H1 (cell line): ENCODE data around the gene ABHD8. TPM values are rescaled to one million over a fixed set of nuclear protein-coding genes. Genes with fewer than 3 reads are reported as not detected.

ENCODE experiments used
- CTCF ChIA-PET: fragments of 300-600 bp; sonication (Branson Sonifier 250); formaldehyde crosslinking; loops from one replicate; lab custom pipeline; 2021; ENCODE audit not compliant: partially characterized antibody; lab: Charles Lee
- POLR2A ChIA-PET: fragments of 300-600 bp; sonication (Branson Sonifier 250); formaldehyde crosslinking; loops from one replicate; lab custom pipeline; 2021; ENCODE audit warnings: inconsistent platforms; ENCODE audit not compliant: partially characterized antibody; lab: Charles Lee
- DNase-seq, 2 experiments: peaks; one replicate each; pipeline versions ENCODE4 v3.0.0 to v3.0.0-alpha.2; 2010 to 2022; ENCODE audit warnings: low spot score in 2 of 2, low read depth in 1 of 2, mixed read lengths in 1 of 2
- FAIRE-seq: peaks from 2 replicates; lab custom pipeline; 2011; peaks lifted over from hg19 to GRCh38; lab: Jason Lieb, UNC
- H2AFZ ChIP-seq: 2 replicates; pipeline ENCODE4 v1.8.1; 2012; ENCODE audit warnings: low read length, inconsistent platforms
- H2AK5ac ChIP-seq: 2 replicates; pipeline ENCODE4 v1.6.1; 2013; ENCODE audit warnings: low read depth, low read length
- H2BK120ac ChIP-seq: replicated peaks from 2 replicates; pipeline ENCODE3; 2013; ENCODE audit warnings: low read depth, low read length, inconsistent platforms
- H2BK12ac ChIP-seq: 2 replicates; pipeline ENCODE4 v1.6.1; 2013; ENCODE audit warnings: low read depth, low read length
- H2BK15ac ChIP-seq: 2 replicates; pipeline ENCODE4 v1.6.1; 2013; ENCODE audit warnings: low read length
- H2BK20ac ChIP-seq: 2 replicates; pipeline ENCODE4 v1.6.1; 2013; ENCODE audit warnings: low read length
- H2BK5ac ChIP-seq: 2 replicates; pipeline ENCODE4 v1.6.1; 2013; ENCODE audit warnings: low read depth, low read length
- H3K14ac ChIP-seq: 2 replicates; pipeline ENCODE4 v1.6.1; 2013; ENCODE audit warnings: inconsistent platforms; ENCODE audit not compliant: insufficient read length
- H3K18ac ChIP-seq: 2 replicates; pipeline ENCODE4 v1.6.1; 2013; ENCODE audit warnings: low read length; ENCODE audit errors: extremely low read depth
- H3K23ac ChIP-seq: 2 replicates; pipeline ENCODE4 v1.6.1; 2013; ENCODE audit warnings: inconsistent platforms; ENCODE audit not compliant: insufficient read length
- H3K23me2 ChIP-seq: 2 replicates; pipeline ENCODE4 v1.6.1; 2013; ENCODE audit warnings: low read depth, low read length
- H3K27ac ChIP-seq: 2 replicates; pipeline ENCODE4 v1.6.1; 2011; ENCODE audit warnings: low read depth, low read length, inconsistent platforms
- H3K27me3 ChIP-seq, 4 experiments: replicated peaks in 1 of 4; 1 replicate in 1 of 4; 2 replicates in 3 of 4; pipeline versions ENCODE4 v1.6.1 to v1.8.1; 2011 to 2013; ENCODE audit warnings: low read length in 3 of 4, mild to moderate bottlenecking in 3 of 4, inconsistent platforms in 2 of 4, mixed read lengths in 2 of 4, moderate library complexity in 1 of 4; ENCODE audit not compliant: control insufficient read depth in 3 of 4, insufficient read depth in 3 of 4; ENCODE audit errors: extremely low read depth in 1 of 4
- H3K36me3 ChIP-seq, 4 experiments: 2 replicates each; pipeline versions ENCODE4 v1.6.1 to v1.8.1; 2011 to 2013; ENCODE audit warnings: mild to moderate bottlenecking in 4 of 4, low read length in 3 of 4, moderate library complexity in 2 of 4, control low read depth in 1 of 4, inconsistent platforms in 1 of 4; ENCODE audit not compliant: insufficient read depth in 4 of 4, control insufficient read depth in 2 of 4
- H3K4ac ChIP-seq: replicated peaks from 2 replicates; pipeline ENCODE3; 2013; ENCODE audit warnings: low read length, low read depth, mixed read lengths, inconsistent platforms; ENCODE audit not compliant: insufficient read length
- H3K4me1 ChIP-seq, 4 experiments: replicated peaks in 1 of 4; 1 replicate in 1 of 4; 2 replicates in 3 of 4; pipeline versions ENCODE4 v1.6.1 to v1.8.1; 2011 to 2013; ENCODE audit warnings: low read length in 3 of 4, inconsistent platforms in 2 of 4, mixed read lengths in 1 of 4; ENCODE audit not compliant: insufficient read depth in 4 of 4, control insufficient read depth in 3 of 4
- H3K4me2 ChIP-seq, 2 experiments: 2 replicates each; pipeline versions ENCODE4 v1.6.1 to v1.8.1; 2011 to 2013; ENCODE audit warnings: low read depth in 2 of 2, low read length in 2 of 2, control low read depth in 1 of 2, inconsistent platforms in 1 of 2, mild to moderate bottlenecking in 1 of 2; ENCODE audit not compliant: insufficient read depth in 1 of 2
- H3K4me3 ChIP-seq, 4 experiments: fragments of 200-600, 300-600 bp in 1 of 4; sonication (generic), shearing (Covaris generic), sonication (Bioruptor Twin) in 1 of 4; 2 replicates each; pipeline versions ENCODE4 v1.5.1 to v1.8.1; 2011 to 2016; ENCODE audit warnings: low read length in 4 of 4, low read depth in 3 of 4, control low read depth in 2 of 4, inconsistent platforms in 2 of 4, mild to moderate bottlenecking in 2 of 4, mixed read lengths in 1 of 4, moderate library complexity in 1 of 4; ENCODE audit not compliant: insufficient read depth in 2 of 4; ENCODE audit errors: extremely low read depth in 1 of 4
- H3K56ac ChIP-seq: replicated peaks from 2 replicates; pipeline ENCODE3; 2013; ENCODE audit warnings: low read depth, mild to moderate bottlenecking, mixed read lengths, low read length, inconsistent platforms; ENCODE audit not compliant: insufficient read length
- H3K79me1 ChIP-seq: 2 replicates; pipeline ENCODE4 v1.6.1; 2013; ENCODE audit warnings: low read depth, low read length, control low read depth
- H3K79me2 ChIP-seq, 2 experiments: 2 replicates each; pipeline versions ENCODE4 v1.6.1 to v1.8.1; 2012 to 2013; ENCODE audit warnings: low read length in 2 of 2, mild to moderate bottlenecking in 2 of 2, inconsistent platforms in 1 of 2; ENCODE audit not compliant: insufficient read depth in 2 of 2, control insufficient read depth in 1 of 2
- H3K9ac ChIP-seq, 4 experiments: replicated peaks in 1 of 4; 1 replicate in 1 of 4; 2 replicates in 3 of 4; pipeline versions ENCODE4 v1.6.1 to v1.8.1; 2011 to 2013; ENCODE audit warnings: low read depth in 3 of 4, low read length in 3 of 4, control low read depth in 2 of 4, mild to moderate bottlenecking in 2 of 4, moderate library complexity in 2 of 4, inconsistent platforms in 1 of 4; ENCODE audit errors: extremely low read depth in 1 of 4
- H3K9me3 ChIP-seq, 2 experiments: 2 replicates each; pipeline versions ENCODE4 v1.6.1 to v1.8.1; 2012 to 2013; ENCODE audit warnings: mild to moderate bottlenecking in 2 of 2, moderate library complexity in 2 of 2, control low read depth in 1 of 2, inconsistent platforms in 1 of 2, low read depth in 1 of 2, low read length in 1 of 2, mixed read lengths in 1 of 2; ENCODE audit not compliant: insufficient read depth in 2 of 2
- H4K20me1 ChIP-seq, 2 experiments: replicated peaks in 1 of 2; 2 replicates each; pipeline versions ENCODE3 to v1.8.1; 2011 to 2013; ENCODE audit warnings: inconsistent platforms in 2 of 2, low read length in 2 of 2, mild to moderate bottlenecking in 1 of 2; ENCODE audit not compliant: insufficient read depth in 2 of 2, control insufficient read depth in 1 of 2
- H4K5ac ChIP-seq: 2 replicates; pipeline ENCODE4 v1.6.1; 2013; ENCODE audit warnings: low read length, low read depth, mixed read lengths, inconsistent platforms; ENCODE audit not compliant: insufficient read length
- H4K8ac ChIP-seq: 2 replicates; pipeline ENCODE4 v1.8.0; 2013; ENCODE audit warnings: mild to moderate bottlenecking, moderate library complexity, low read length, inconsistent platforms; ENCODE audit not compliant: insufficient read depth; ENCODE audit errors: extremely low read depth
- H4K91ac ChIP-seq: replicated peaks from 2 replicates; pipeline ENCODE3; 2013; ENCODE audit warnings: low read length, mixed read lengths, inconsistent platforms; ENCODE audit not compliant: insufficient read length
- CHD1 ChIP-seq: IDR thresholded peaks from 2 replicates; pipeline ENCODE4 v1.6.1; 2012; ENCODE audit warnings: low read depth, low read length, improper control_type of control experiment
- HDAC2 ChIP-seq, 2 experiments: fragments of 300-600 bp in 1 of 2; sonication (generic) in 1 of 2; IDR thresholded peaks; 2 replicates each; pipeline ENCODE4 v1.6.1; 2011 to 2012; ENCODE audit warnings: low read depth in 2 of 2, low read length in 2 of 2, mild to moderate bottlenecking in 2 of 2, moderate library complexity in 2 of 2, borderline replicate concordance in 1 of 2, inconsistent platforms in 1 of 2
- KDM1A ChIP-seq: fragments of 200-600, 300-600 bp; sonication (generic); IDR thresholded peaks from 2 replicates; pipeline ENCODE4 v1.7.1; 2016; ENCODE audit warnings: mild to moderate bottlenecking, low read length, borderline replicate concordance
- SAP30 ChIP-seq: fragments of 300-600 bp; sonication (generic); IDR thresholded peaks from 2 replicates; pipeline ENCODE4 v1.7.1; 2012; ENCODE audit warnings: low read length, moderate library complexity, mild to moderate bottlenecking, inconsistent platforms; ENCODE audit not compliant: insufficient read depth, insufficient replicate concordance
- TAF7 ChIP-seq: optimal IDR thresholded peaks from 2 replicates; pipeline ENCODE3; 2011; ENCODE audit warnings: low read depth, mild to moderate bottlenecking, inconsistent platforms, low read length, moderate library complexity, borderline replicate concordance
- YY1 ChIP-seq: IDR thresholded peaks from 2 replicates; pipeline ENCODE4 v1.6.1; 2011; ENCODE audit warnings: low read depth, mild to moderate bottlenecking, low read length
- WGBS, 2 experiments: shearing (Covaris generic) in 1 of 2; methylation state at CpG; one replicate each; pipeline versions ENCODE4 v1.1.6 to v1.1.7; 2013 to 2015; ENCODE audit warnings: low lambda C conversion rate in 2 of 2, mixed read lengths in 2 of 2, inconsistent platforms in 1 of 2, low coverage in 1 of 2, missing lambda C conversion rate in 1 of 2; ENCODE audit not compliant: insufficient replicate concordance in 2 of 2, insufficient coverage in 1 of 2, insufficient read length in 1 of 2; ENCODE audit errors: extremely low coverage in 1 of 2, missing lambda C conversion rate in 1 of 2; 5-methylcytosine and 5-hydroxymethylcytosine counted together
- polyA plus RNA-seq, 7 experiments: library from polyadenylated mRNA; depleted of rRNA in 3 of 7; stranded (reverse) in 5 of 7; unstranded in 2 of 7; fragments of >200 nt in 5 of 7; fragments of 200-250 nt in 2 of 7; gene quantifications; 1 replicate in 5 of 7; 2 replicates in 1 of 7; 4 replicates in 1 of 7; pipeline versions ENCODE4 v1.2.1 to v1.2.3, GENCODE V29; 2011 to 2013; ENCODE audit warnings: missing spikeins in 2 of 7, mixed read lengths in 2 of 7
- total RNA-seq: library from RNA; stranded (reverse); fragmentation: NEBNext Ultra II Directional; extraction: Animal tissue kit (Norgen Biotek cat#: 25700); gene quantifications from 2 replicates; pipeline ENCODE4 v1.2.1, GENCODE V29; 2021
- TF ChIP-seq, protein P1 (sequence below), 3 experiments: IDR thresholded peaks; 1 replicate in 2 of 3; 2 replicates in 1 of 3; pipeline versions ENCODE4 v1.5.1 to v1.6.1; 2011; ENCODE audit warnings: low read length in 3 of 3, mild to moderate bottlenecking in 3 of 3, inconsistent platforms in 2 of 3, low read depth in 1 of 3, moderate library complexity in 1 of 3; ENCODE audit not compliant: insufficient read depth in 1 of 3; ENCODE audit errors: control extremely low read depth in 1 of 3

The ABHD8 gene
- total and polyA plus RNA-seq, 2 of the 8 experiments (the other 6 are each of a cell fraction or from before 2014, with no cell fraction given): 11.3 to 18.7 TPM

DNA sequence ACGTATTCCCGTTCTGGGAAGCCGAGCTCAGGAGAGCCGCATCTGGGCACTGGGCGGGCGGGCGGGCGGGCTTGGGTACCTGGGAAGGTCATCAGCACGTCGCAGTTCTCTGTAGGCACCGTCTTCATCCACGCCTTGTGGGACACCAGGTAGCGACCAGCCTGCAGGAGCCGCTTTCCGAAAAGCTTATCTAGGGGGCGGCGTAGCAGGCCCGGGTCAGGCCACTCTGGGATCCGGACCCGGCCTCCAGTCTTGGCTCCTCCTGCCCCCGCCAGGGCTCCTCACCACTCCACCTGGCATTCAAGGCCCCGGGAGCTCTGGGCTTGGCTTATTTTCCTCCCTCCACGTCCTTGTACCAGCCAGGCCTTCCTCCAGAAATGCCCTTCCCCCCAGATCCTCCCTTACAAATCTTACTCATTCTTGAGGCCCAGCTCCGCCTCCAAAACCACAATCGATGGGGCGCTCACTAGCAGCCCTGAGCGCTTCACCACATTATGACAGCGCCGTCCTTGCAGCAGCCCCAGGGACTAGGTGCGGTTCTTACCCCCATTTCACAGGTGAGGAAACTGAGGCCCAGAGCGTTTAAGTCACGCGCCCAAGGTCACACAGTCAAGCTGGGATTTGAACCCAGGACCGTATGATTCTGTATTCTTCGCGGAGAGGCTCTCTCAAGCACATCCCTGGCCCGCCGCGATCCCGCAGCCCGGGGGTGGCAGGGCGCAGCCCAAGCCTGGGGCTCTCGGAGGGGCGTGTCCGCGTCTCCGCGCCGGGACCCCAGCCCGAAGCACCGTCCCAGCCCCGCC lies 30.6 kb upstream of the ABHD8 start:
- Histone ChIP-seq H2AFZ (no peak overlapping the region), H3K27ac (no peak overlapping the region), H3K4me3 (peak overlapping the region; percentile 74 to 85 (median 78)), H3K23ac (no peak overlapping the region), H2BK120ac (no peak overlapping the region), H4K5ac (peak overlapping the region; percentile 26), H3K4ac (peak overlapping the region; percentile 29), H3K9ac (peak overlapping the region in 2 of 4 experiments; percentile 69 to 70; a peak in 4 of 7 replicates), H4K91ac (peak overlapping the region; percentile 79), H2BK20ac (no peak overlapping the region), H2BK5ac (0 out of 2 replicates have a peak overlapping the region, but pooled peaks have one; percentile 60), H3K79me1 (peaks cover 5% of the 10 kb centered on the region; the same call in 1 of the 2 replicates), H3K36me3 (no peaks in the 10 kb centered on the region), H3K79me2 (no peaks in the 10 kb centered on the region), H3K23me2 (peaks cover 24% of the 10 kb centered on the region), H3K14ac (no peak overlapping the region), H4K20me1 (peaks cover 0 to 14% of the 10 kb centered on the region in 2 experiments), H3K9me3 (no peaks in the 10 kb centered on the region), H3K56ac (peak overlapping the region; percentile 73), H3K4me2 (peak overlapping the region; percentile 71 to 88), H3K4me1 (peaks cover 0 to 31% (median 23%) of the 10 kb centered on the region in 4 experiments; a peak in 6 of 7 replicates), H4K8ac (peak overlapping the region; percentile 92; the same call in 1 of the 2 replicates), H3K18ac (peak overlapping the region; percentile 87), H2BK15ac (no peak overlapping the region), H2AK5ac (no peak overlapping the region), H3K27me3 (no peaks in the 10 kb centered on the region; a peak in 1 of 7 replicates), H2BK12ac (peak overlapping the region; percentile 97; the same call in 1 of the 2 replicates)
- ChIA-PET CTCF (interaction anchor here (0.7 to 3.0 kb wide), 11 partner anchors 9 to 72 kb away, joined by 3 to 14 read pairs (median 5); partner anchors contain the start of genes DDA1 and MRPL34), POLR2A (interaction anchor here (0.5 to 17.1 kb wide), 11 partner anchors 8 to 1582 kb away, joined by 3 to 329 read pairs (median 5); partner anchors contain the start of genes ABHD8, ANKLE1, DDA1 and MRPL34)
- no peak for FAIRE-seq
- peak in 1 of 2 experiments; percentile 71 for DNase-seq
- 13% methylated on average over 40 of the region's 52 CpGs; no CpG with 5 or more reads in 1 of the 2 experiments for WGBS, 2 experiments
- TF ChIP-seq YY1 (no peak), CHD1 (no peak), TAF7 (no peak), SAP30 (no peak), HDAC2 (IDR thresholded peaks at IDR 0.05; ENCODE audit: borderline replicate concordance in 1 of 2, low read depth in 2 of 2, low read length in 2 of 2) (peak in 1 of 2 experiments; percentile 59; a peak in 1 of 4 replicates), KDM1A (peak; percentile 96)
- TF ChIP-seq, protein P1, sequence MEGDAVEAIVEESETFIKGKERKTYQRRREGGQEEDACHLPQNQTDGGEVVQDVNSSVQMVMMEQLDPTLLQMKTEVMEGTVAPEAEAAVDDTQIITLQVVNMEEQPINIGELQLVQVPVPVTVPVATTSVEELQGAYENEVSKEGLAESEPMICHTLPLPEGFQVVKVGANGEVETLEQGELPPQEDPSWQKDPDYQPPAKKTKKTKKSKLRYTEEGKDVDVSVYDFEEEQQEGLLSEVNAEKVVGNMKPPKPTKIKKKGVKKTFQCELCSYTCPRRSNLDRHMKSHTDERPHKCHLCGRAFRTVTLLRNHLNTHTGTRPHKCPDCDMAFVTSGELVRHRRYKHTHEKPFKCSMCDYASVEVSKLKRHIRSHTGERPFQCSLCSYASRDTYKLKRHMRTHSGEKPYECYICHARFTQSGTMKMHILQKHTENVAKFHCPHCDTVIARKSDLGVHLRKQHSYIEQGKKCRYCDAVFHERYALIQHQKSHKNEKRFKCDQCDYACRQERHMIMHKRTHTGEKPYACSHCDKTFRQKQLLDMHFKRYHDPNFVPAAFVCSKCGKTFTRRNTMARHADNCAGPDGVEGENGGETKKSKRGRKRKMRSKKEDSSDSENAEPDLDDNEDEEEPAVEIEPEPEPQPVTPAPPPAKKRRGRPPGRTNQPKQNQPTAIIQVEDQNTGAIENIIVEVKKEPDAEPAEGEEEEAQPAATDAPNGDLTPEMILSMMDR (IDR thresholded peaks at IDR 0.05; ENCODE audit: control extremely low read depth in 1 of 3, insufficient read depth in 1 of 3, low read depth in 1 of 3, low read length in 3 of 3): peak in 2 of 3 experiments; percentile 27 to 46; a peak in 3 of 4 replicates
